Testis (tissue), 2 donors: ENCODE results near the gene PLK3.

Source experiments
- POLR2A ChIP-seq: fragments of 450-650 bp; IDR thresholded peaks from one replicate; pipeline ENCODE4 v1.6.1; 2017; ENCODE audit warnings: antibody characterized with exemption, mild to moderate bottlenecking, moderate library complexity
- TF ChIP-seq, protein P1 (sequence below), 3 experiments: fragments of 450-650 bp in 2 of 3; fragments of 200-600 bp in 1 of 3; sonication (generic) in 1 of 3; IDR thresholded peaks; one replicate each; pipeline ENCODE4 v1.5.1; 2016 to 2019; ENCODE audit warnings: antibody characterized with exemption in 3 of 3, mild to moderate bottlenecking in 2 of 3, moderate library complexity in 1 of 3

DNA sequence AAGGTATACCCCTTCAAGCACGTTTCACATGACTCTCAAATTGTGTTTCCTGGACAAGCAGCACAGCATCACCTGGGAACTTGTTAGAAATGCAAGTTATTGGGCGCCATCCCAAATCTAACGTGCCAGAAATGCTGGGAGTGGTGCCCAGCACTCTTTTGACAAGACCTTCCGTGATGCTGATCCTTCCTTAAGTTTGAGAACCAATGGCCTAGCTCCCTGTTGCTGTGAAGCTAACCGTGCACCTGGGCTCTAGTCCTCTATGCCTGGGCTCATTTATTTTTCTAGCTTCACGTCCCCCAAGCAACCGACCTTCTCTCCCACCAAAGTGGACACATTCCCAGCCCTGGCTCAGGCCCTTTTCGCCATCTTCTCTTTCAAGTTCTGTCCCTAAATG, 16.5 kb upstream of the PLK3 start:
- TF ChIP-seq, protein P1, sequence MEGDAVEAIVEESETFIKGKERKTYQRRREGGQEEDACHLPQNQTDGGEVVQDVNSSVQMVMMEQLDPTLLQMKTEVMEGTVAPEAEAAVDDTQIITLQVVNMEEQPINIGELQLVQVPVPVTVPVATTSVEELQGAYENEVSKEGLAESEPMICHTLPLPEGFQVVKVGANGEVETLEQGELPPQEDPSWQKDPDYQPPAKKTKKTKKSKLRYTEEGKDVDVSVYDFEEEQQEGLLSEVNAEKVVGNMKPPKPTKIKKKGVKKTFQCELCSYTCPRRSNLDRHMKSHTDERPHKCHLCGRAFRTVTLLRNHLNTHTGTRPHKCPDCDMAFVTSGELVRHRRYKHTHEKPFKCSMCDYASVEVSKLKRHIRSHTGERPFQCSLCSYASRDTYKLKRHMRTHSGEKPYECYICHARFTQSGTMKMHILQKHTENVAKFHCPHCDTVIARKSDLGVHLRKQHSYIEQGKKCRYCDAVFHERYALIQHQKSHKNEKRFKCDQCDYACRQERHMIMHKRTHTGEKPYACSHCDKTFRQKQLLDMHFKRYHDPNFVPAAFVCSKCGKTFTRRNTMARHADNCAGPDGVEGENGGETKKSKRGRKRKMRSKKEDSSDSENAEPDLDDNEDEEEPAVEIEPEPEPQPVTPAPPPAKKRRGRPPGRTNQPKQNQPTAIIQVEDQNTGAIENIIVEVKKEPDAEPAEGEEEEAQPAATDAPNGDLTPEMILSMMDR (IDR thresholded peaks at IDR 0.05), result no peak
- TF ChIP-seq POLR2A, result no peak
